GM04504 (cell line): ENCODE results near the gene F2.

Experiments
- DNase-seq: peaks from one replicate; pipeline ENCODE4 v3.0.0-alpha.2; 2012; ENCODE audit warnings: low read depth

F2 gene

GRCh38 chr11:46743693-46744339, 24.8 kb downstream of the F2 start:
- DNase-seq = no peak

- DNase-seq = no peak
Measured at GRCh38 chr11:46745328-46745727, 26.3 kb downstream of the F2 start.

- no peak for DNase-seq
Measured at GRCh38 chr11:46745995-46746394, 27.0 kb downstream of the F2 start.

GRCh38 chr11:46747150-46747549, 28.1 kb downstream of the F2 start:
- no peak for DNase-seq

- DNase-seq = no peak
Measured at GRCh38 chr11:46755962-46756361, 36.9 kb downstream of the F2 start.

GRCh38 chr11:46759196-46759595, 40.2 kb downstream of the F2 start:
- no peak for DNase-seq

- no peak for DNase-seq
Measured at GRCh38 chr11:46760429-46761128, 41.6 kb downstream of the F2 start.

- DNase-seq = no peak
Measured at GRCh38 chr11:46761807-46762206, 42.8 kb downstream of the F2 start.

- DNase-seq = no peak
Measured at GRCh38 chr11:46762248-46762647, 43.2 kb downstream of the F2 start.

GRCh38 chr11:46766656-46767055, 47.6 kb downstream of the F2 start:
- DNase-seq = no peak

GRCh38 chr11:46769636-46770221, 50.7 kb downstream of the F2 start:
- no peak for DNase-seq

GRCh38 chr11:46776878-46777277, 57.9 kb downstream of the F2 start:
- DNase-seq = no peak

GRCh38 chr11:46778416-46778815, 59.4 kb downstream of the F2 start:
- DNase-seq = no peak
